HUES6 (cell line): ENCODE data around the gene NEK1.

Experiments
- H3K27ac ChIP-seq: 2 replicates; pipeline ENCODE4 v1.7.0; 2013; ENCODE audit warnings: low read depth, mild to moderate bottlenecking, low read length, inconsistent platforms
- H3K27me3 ChIP-seq: 2 replicates; pipeline ENCODE4 v1.6.1; 2013; ENCODE audit warnings: low read length; ENCODE audit not compliant: control insufficient read depth, insufficient read depth
- H3K36me3 ChIP-seq: 2 replicates; pipeline ENCODE4 v1.6.1; 2013; ENCODE audit warnings: low read length; ENCODE audit not compliant: control insufficient read depth, insufficient read depth
- H3K4me1 ChIP-seq: 2 replicates; pipeline ENCODE4 v1.6.1; 2013; ENCODE audit warnings: low read length; ENCODE audit not compliant: control insufficient read depth, insufficient read depth
- H3K4me3 ChIP-seq: 2 replicates; pipeline ENCODE4 v1.5.1; 2013; ENCODE audit warnings: low read depth, low read length
- H3K9ac ChIP-seq: one replicate; pipeline ENCODE4 v1.6.1; 2013; ENCODE audit warnings: mild to moderate bottlenecking, low read length
- H3K9me3 ChIP-seq: 2 replicates; pipeline ENCODE4 v1.6.1; 2013; ENCODE audit warnings: low read depth, low read length; ENCODE audit not compliant: control insufficient read depth, insufficient read depth

Gene NEK1

DNA sequence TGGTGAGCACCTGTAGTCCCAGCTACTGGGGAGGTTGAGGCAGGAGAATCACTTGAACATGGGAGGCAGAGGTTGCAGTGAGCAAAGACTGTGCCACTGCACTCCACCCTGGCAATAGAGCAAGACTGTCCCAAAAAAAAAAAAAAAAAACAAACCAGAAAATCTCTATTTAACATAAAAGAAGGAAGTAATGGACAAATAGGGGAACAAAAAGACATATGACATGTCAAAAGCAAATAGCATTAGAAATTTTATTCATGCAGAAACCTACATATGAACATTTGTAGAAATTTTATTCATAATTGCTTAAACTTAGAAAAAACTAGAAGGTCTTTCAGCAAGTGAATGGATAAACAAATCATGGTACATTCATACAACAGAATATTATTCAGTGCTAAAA lies 244.6 kb downstream of the NEK1 start:
- Histone ChIP-seq H3K27me3 (no peaks in the 10 kb centered on the region), H3K9ac (no peak overlapping the region), H3K4me3 (no peak overlapping the region), H3K9me3 (peaks cover 5% of the 10 kb centered on the region; the same call in 1 of the 2 replicates), H3K4me1 (no peaks in the 10 kb centered on the region), H3K27ac (no peak overlapping the region), H3K36me3 (no peaks in the 10 kb centered on the region)

DNA sequence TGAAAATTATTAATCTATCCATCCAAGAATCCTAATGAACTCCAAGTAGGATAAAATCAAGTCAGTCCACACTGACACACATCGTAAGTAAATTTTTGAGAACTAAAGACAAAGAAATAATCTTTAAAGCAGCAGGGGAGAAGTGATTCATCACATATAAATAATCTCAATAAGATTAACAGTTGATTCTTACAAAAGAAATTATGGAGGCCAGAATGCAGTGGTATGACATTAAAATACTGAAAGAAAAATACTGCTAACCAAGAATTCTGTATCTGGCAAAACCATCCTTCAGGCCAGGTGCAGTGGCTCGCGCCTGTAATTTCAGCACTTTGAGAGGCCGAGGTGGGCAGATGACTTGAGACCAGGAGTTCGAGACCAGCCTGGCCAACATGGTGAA lies 245.6 kb downstream of the NEK1 start:
- H3K9ac ChIP-seq, result no peak overlapping the region
- no peaks in the 10 kb centered on the region for H3K4me1 ChIP-seq
- no peak overlapping the region for H3K27ac ChIP-seq
- H3K4me3 ChIP-seq, result no peak overlapping the region
- no peaks in the 10 kb centered on the region for H3K36me3 ChIP-seq
- no peaks in the 10 kb centered on the region for H3K27me3 ChIP-seq
- H3K9me3 ChIP-seq, result peaks cover 5% of the 10 kb centered on the region; the same call in 1 of the 2 replicates

DNA sequence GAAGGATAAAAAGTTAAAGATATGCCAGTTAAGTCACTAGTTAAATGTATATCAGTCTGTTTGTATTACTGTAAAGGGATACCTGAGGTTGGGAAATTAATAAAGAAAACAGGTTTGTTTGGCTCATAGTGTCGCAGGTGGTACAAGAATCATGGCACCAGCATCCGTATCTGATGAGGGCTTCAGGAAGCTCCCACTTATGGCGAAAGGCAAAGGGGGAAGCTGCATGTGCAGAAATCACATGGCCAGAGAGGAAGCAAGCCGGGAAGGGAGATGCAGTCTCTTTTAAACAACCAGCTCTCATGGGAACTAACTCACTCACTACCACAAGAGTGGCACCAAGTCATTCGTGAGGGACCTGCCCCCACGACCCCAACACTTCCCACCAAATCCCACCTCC lies 249.8 kb downstream of the NEK1 start:
- Histone ChIP-seq H3K27ac (no peak overlapping the region), H3K27me3 (no peaks in the 10 kb centered on the region), H3K9ac (no peak overlapping the region), H3K4me1 (no peaks in the 10 kb centered on the region), H3K9me3 (peaks cover 5% of the 10 kb centered on the region; the same call in 1 of the 2 replicates), H3K36me3 (no peaks in the 10 kb centered on the region), H3K4me3 (no peak overlapping the region)

DNA sequence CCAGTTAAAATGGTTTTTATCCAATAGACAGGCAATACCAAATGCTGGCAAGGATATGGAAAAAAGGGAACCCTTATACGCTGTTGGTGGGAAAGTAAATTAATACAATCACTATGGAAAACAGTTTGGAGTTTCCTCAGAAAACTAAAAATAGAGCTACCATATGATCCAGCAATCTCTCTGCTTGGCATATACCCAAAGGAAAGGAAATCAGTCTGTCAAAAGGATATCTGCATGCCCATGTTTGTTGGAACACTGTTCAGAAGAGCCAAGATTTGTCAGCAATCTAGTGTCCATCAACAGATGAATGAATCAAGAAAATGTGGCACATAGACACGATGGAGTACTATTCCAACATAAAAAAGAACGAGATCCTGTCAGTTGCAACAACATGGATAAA lies 250.6 kb downstream of the NEK1 start:
- Histone ChIP-seq H3K9me3 (peaks cover 1% of the 10 kb centered on the region; the same call in 1 of the 2 replicates), H3K27me3 (no peaks in the 10 kb centered on the region), H3K27ac (no peak overlapping the region), H3K4me1 (no peaks in the 10 kb centered on the region), H3K4me3 (no peak overlapping the region), H3K9ac (no peak overlapping the region), H3K36me3 (no peaks in the 10 kb centered on the region)

DNA sequence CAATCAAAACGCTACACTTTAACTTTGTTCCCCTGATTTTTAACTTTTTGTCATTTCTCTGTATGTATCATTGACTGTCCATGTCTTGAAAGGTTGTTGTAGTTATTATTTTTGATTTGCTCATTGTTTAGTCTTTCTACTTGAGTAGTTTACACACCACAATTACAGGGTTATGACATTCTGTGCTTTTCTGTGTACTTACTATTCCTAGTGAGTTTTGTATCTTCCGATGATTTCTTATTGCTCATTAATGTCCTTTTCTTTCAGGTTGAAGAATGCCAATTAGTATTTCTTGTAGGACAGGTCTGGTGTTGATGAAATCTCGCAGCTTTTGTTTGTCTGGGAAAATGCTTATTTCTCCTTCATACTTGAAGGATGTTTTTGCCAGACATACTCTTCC lies 252.4 kb downstream of the NEK1 start:
- H3K27ac ChIP-seq, result no peak overlapping the region
- H3K9ac ChIP-seq, result no peak overlapping the region
- no peak overlapping the region for H3K4me3 ChIP-seq
- no peaks in the 10 kb centered on the region for H3K36me3 ChIP-seq
- 0 out of 2 replicates have a peak, but pooled peaks cover 3% of the 10 kb centered on the region for H3K9me3 ChIP-seq
- no peaks in the 10 kb centered on the region for H3K4me1 ChIP-seq
- no peaks in the 10 kb centered on the region for H3K27me3 ChIP-seq

DNA sequence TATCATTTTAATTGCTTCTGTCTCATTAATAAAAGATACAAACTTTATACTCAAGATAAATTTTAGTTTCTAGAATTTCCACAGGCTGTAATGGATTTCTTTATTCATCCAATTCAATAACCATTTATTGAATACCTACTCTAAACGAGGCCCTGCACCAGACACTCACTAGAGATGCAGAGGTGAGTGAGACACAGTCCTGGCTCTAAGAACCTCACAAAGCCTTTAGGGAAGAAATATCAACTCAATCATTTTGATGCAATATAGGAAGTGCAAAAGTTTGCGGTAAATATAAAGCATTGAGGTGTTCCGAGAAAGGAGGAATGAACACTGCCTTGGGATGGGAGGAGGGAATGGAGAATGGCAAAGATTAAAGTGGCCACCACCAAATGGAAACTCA lies 260.0 kb downstream of the NEK1 start:
- 0 out of 2 replicates have a peak, but pooled peaks cover 3% of the 10 kb centered on the region for H3K9me3 ChIP-seq

DNA sequence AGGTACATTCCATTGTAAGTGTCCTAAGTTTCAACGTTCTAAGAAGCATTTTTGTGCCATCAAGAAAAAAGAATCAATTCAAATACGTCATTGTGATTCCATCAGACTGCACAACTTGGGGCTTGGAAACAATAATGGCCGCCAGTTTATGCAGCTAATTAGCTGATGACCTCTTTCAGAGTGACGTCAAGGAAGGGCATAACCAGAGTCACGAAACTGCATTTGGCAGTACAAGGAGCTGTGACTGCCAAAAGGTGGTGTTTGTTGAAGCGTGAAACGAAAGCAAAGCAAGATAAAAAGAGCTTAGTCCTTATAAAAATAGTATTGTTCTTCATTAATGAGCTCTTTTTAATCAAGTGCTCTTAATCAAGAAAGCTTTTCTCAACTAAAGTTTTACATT lies 260.5 kb downstream of the NEK1 start:
- Histone ChIP-seq H3K27ac (no peak overlapping the region), H3K9me3 (0 out of 2 replicates have a peak, but pooled peaks cover 3% of the 10 kb centered on the region)

More for the DNA sequence above, 260.0 kb downstream of the NEK1 start:
- Histone ChIP-seq H3K9ac (no peak overlapping the region), H3K36me3 (no peaks in the 10 kb centered on the region), H3K27ac (no peak overlapping the region), H3K4me1 (no peaks in the 10 kb centered on the region), H3K4me3 (no peak overlapping the region), H3K27me3 (no peaks in the 10 kb centered on the region)

DNA sequence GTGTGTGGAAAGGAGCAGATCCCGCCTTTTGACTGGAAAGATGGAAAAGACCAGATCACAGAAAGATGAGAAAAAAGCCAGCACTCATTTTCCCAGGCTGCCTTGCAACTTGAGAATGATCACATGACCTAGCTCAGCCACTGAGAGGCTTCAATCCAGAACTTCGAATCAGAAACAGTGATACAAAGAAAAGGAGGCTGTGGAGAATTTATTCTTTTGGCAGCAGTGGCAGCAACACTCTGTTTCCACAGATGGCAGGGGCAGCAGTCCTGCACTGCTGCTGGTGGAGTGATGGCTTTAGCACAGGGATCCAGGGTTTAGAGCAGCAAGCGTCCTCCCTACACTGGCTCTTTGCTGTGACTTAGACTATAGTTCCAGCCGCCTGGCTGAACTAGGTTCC lies 263.8 kb downstream of the NEK1 start:
- no peak overlapping the region for H3K27ac ChIP-seq
- H3K36me3 ChIP-seq, result no peaks in the 10 kb centered on the region
- H3K9me3 ChIP-seq, result no peaks in the 10 kb centered on the region
- no peak overlapping the region for H3K9ac ChIP-seq
- no peaks in the 10 kb centered on the region for H3K27me3 ChIP-seq
- H3K4me3 ChIP-seq, result no peak overlapping the region
- H3K4me1 ChIP-seq, result no peaks in the 10 kb centered on the region

More for the DNA sequence above, 260.5 kb downstream of the NEK1 start:
- Histone ChIP-seq H3K36me3 (no peaks in the 10 kb centered on the region), H3K4me1 (no peaks in the 10 kb centered on the region), H3K9ac (no peak overlapping the region), H3K4me3 (no peak overlapping the region), H3K27me3 (no peaks in the 10 kb centered on the region)

DNA sequence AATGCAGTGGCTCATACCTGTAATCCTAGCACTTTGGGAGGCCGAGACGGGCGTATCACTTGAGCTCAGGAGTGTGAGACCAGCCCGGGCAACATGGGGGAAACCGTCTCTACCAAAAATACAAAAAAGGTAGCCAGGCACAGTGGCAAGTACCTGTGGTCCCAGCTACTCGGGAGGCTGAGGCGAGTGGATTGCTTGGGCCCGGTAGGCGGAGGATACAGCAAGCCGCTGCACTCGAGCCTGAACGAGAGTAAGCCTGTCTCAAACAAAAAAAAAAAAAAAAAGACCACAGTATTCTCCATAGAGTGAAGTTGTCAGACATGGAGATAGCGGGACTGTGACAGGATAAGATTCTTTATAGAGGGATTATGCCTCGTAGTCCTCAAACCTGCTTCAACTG lies 265.5 kb downstream of the NEK1 start:
- Histone ChIP-seq H3K4me3 (no peak overlapping the region), H3K36me3 (no peaks in the 10 kb centered on the region)

DNA sequence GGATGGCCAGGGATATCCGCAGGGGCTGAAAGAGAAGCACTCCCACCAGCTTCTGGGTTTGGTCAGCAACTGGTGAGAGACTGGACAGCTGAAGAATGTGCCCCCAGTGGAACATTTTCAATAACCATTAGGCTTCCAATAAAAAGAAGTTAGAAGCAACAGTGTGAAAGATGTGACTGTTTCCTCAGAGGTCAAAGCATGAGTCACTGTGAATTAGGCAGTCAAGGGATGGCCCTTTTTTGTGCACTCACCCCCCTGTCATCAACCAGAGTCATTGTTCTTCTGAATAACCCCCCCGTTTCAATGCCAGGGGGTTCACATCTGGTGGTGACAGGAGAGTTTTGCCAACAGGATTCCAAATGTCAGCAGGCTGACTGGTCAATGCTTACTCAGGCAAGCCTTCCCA lies 267.1 kb downstream of the NEK1 start:
- Histone ChIP-seq H3K27me3 (no peaks in the 10 kb centered on the region), H3K9me3 (no peaks in the 10 kb centered on the region), H3K27ac (no peak overlapping the region), H3K4me3 (no peak overlapping the region), H3K9ac (no peak overlapping the region), H3K4me1 (no peaks in the 10 kb centered on the region), H3K36me3 (no peaks in the 10 kb centered on the region)

More for the DNA sequence above, 265.5 kb downstream of the NEK1 start:
- H3K9me3 ChIP-seq, result no peaks in the 10 kb centered on the region
- H3K9ac ChIP-seq, result no peak overlapping the region
- H3K27me3 ChIP-seq, result no peaks in the 10 kb centered on the region
- H3K27ac ChIP-seq, result no peak overlapping the region
- no peaks in the 10 kb centered on the region for H3K4me1 ChIP-seq
